ENCODE measurements around the gene LCLAT1. TPM values are rescaled to one million over a fixed set of nuclear protein-coding genes. Genes with fewer than 3 reads are reported as not detected.
"Not testable (repeated sequence)": the region's sequence is repeated elsewhere in the genome, so short reads cannot be mapped to it uniquely, and the experiment has no call there.

The LCLAT1 gene
- total RNA-seq, 1 donor from 2014 or later, result 16.0 TPM

DNA sequence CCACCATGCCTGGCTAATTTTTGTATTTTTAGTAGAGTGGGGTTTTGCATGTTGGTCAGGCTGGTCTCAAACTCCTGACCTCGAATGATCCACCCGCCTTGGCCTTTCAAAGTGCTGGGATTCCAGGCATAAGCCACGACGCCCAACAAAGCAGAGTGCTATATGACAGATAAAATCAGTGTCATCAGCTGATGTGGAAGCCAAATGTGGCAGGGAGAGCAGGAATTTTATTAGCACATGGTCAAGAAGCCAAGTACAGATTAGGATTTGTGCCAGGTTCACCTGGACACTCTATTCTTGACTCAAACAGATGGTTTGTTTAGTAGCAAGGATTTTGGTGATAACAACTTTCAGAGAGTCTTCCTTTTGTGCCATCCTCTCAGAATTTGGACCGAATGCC, 62.7 kb downstream of the LCLAT1 start:
- H3K9me3 Mint-ChIP-seq (ENCODE audit: unreplicated experiment), result no peaks in the 10 kb centered on the region
- H3K4me3 Mint-ChIP-seq (ENCODE audit: unreplicated experiment), result no peak overlapping the region
- no peaks in the 10 kb centered on the region for H3K36me3 Mint-ChIP-seq (ENCODE audit: unreplicated experiment)
- TF ChIP-seq, protein P1, sequence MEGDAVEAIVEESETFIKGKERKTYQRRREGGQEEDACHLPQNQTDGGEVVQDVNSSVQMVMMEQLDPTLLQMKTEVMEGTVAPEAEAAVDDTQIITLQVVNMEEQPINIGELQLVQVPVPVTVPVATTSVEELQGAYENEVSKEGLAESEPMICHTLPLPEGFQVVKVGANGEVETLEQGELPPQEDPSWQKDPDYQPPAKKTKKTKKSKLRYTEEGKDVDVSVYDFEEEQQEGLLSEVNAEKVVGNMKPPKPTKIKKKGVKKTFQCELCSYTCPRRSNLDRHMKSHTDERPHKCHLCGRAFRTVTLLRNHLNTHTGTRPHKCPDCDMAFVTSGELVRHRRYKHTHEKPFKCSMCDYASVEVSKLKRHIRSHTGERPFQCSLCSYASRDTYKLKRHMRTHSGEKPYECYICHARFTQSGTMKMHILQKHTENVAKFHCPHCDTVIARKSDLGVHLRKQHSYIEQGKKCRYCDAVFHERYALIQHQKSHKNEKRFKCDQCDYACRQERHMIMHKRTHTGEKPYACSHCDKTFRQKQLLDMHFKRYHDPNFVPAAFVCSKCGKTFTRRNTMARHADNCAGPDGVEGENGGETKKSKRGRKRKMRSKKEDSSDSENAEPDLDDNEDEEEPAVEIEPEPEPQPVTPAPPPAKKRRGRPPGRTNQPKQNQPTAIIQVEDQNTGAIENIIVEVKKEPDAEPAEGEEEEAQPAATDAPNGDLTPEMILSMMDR (IDR thresholded peaks at IDR 0.05; ENCODE audit: partially characterized antibody, unreplicated experiment), result no peak
- no peak for DNase-seq
- peaks cover 23% of the 10 kb centered on the region for H3K4me1 Mint-ChIP-seq (ENCODE audit: low read depth, unreplicated experiment)
- no peak overlapping the region for H3K27ac Mint-ChIP-seq (ENCODE audit: unreplicated experiment)
- H3K27me3 Mint-ChIP-seq (ENCODE audit: unreplicated experiment), result peaks cover 2% of the 10 kb centered on the region

- peaks cover 2% of the 10 kb centered on the region for H3K27me3 Mint-ChIP-seq (ENCODE audit: unreplicated experiment)
- peaks cover 18% of the 10 kb centered on the region for H3K4me1 Mint-ChIP-seq (ENCODE audit: low read depth, unreplicated experiment)
- TF ChIP-seq, protein P1 (IDR thresholded peaks at IDR 0.05; ENCODE audit: partially characterized antibody, unreplicated experiment), result no peak
- no peaks in the 10 kb centered on the region for H3K36me3 Mint-ChIP-seq (ENCODE audit: unreplicated experiment)
- no peak overlapping the region for H3K27ac Mint-ChIP-seq (ENCODE audit: unreplicated experiment)
- no peak for DNase-seq
- H3K9me3 Mint-ChIP-seq (ENCODE audit: unreplicated experiment), result no peaks in the 10 kb centered on the region
- no peak overlapping the region for H3K4me3 Mint-ChIP-seq (ENCODE audit: unreplicated experiment)
Observed at GRCh38 chr2:30510409-30510808, 63.4 kb downstream of the LCLAT1 start.

DNA sequence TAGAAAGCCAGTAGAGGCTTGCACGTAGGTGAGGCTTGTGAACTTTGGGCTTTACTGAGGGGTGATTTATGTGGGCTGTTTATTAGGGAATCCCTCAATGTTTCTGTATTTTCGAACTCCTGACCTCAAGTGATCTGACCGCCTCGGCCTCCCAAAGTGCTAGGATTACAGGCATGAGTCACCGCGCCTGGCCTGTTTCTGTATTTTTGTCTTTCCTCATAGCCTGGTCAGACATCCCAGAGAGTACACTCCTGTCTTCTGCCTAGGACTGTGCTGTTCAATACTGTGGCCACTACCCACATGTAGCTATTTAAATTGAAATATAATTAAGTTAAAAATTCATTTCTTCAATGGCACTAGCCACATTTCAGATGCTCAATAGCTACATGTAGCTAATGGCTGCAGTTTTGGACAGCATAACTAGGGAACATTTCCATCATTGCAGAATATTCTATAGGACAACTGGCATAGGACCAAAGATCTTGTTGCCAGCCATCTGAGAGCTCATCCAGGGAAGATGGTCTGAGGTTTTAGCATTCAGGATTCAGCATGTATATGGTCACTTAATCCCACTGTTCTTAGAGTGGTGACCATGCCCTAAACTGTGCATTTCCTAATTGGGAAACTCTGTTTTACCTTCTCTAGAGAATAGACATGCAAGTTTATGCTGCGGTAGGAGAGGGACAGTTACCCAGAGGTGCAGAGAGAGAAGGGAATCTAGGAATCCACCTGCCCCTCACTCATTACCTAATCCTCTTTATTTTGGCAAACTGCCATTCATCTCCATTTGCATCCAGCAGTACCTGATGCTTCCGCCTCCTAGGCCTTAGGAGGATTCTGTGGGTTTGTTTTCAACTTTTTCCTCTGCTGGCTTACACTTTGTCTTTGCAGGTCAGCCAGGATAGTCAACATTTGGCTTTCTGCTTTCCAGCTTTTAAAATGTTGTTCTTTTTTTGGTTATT, 64.4 kb downstream of the LCLAT1 start:
- Mint-ChIP-seq H3K4me3 (ENCODE audit: unreplicated experiment) (no peak overlapping the region), H3K36me3 (ENCODE audit: unreplicated experiment) (no peaks in the 10 kb centered on the region), H3K27me3 (ENCODE audit: unreplicated experiment) (peaks cover 2% of the 10 kb centered on the region), H3K27ac (ENCODE audit: unreplicated experiment) (no peak overlapping the region), H3K9me3 (ENCODE audit: unreplicated experiment) (no peaks in the 10 kb centered on the region), H3K4me1 (ENCODE audit: low read depth, unreplicated experiment) (peaks cover 13% of the 10 kb centered on the region)
- TF ChIP-seq, protein P1 (IDR thresholded peaks at IDR 0.05; ENCODE audit: partially characterized antibody, unreplicated experiment), result no peak
- no peak for DNase-seq

DNA sequence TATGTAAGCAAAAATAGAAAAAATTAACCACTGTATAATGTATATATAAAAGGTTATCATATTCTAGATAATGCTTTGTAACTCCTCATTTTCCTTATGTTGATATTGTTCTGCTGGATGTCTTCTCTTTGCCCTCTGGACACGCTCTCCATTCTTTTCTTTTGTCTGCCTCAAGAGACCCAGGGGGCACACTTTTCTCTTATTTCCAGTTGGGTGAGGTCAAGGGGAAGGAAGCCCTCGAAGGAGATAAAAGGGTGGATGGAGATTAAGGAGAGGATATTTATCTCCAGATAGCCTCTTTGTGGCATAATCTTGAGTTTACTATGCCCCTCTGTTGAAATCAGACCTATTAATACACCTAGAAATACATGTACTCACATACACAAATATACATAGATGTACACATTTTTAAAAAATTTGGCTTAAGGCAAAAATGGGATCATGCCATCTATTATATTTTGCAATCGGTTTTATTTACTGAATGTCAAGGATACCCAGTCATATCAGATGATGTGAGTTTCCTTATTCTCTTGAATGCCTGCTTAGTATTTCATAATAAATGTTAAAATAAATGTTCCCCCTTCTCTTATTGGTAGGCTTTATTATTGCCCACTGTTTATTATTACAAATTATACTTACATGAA, 65.3 kb downstream of the LCLAT1 start:
- TF ChIP-seq, protein P1 (IDR thresholded peaks at IDR 0.05; ENCODE audit: partially characterized antibody, unreplicated experiment), result no peak
- no peak for DNase-seq
- Mint-ChIP-seq H3K4me1 (ENCODE audit: low read depth, unreplicated experiment) (peaks cover 12% of the 10 kb centered on the region), H3K9me3 (ENCODE audit: unreplicated experiment) (no peaks in the 10 kb centered on the region), H3K36me3 (ENCODE audit: unreplicated experiment) (no peaks in the 10 kb centered on the region), H3K27ac (ENCODE audit: unreplicated experiment) (no peak overlapping the region), H3K27me3 (ENCODE audit: unreplicated experiment) (peaks cover 2% of the 10 kb centered on the region), H3K4me3 (ENCODE audit: unreplicated experiment) (no peak overlapping the region)

GRCh38 chr2:30513649-30514048, 66.6 kb downstream of the LCLAT1 start:
- H3K36me3 Mint-ChIP-seq (ENCODE audit: unreplicated experiment); H3K9me3 Mint-ChIP-seq (ENCODE audit: unreplicated experiment); H3K4me3 Mint-ChIP-seq (ENCODE audit: unreplicated experiment); H3K27me3 Mint-ChIP-seq (ENCODE audit: unreplicated experiment); H3K27ac Mint-ChIP-seq (ENCODE audit: unreplicated experiment); DNase-seq: not testable (repeated sequence)
- peaks cover 12% of the 10 kb centered on the region for H3K4me1 Mint-ChIP-seq (ENCODE audit: low read depth, unreplicated experiment)
